Activated CD8-positive, alpha-beta T cell treated with anti-CD3 and anti-CD28 coated beads for 36 hours (primary cell): ENCODE measurements around the gene TAC3. TPM values are rescaled to one million over a fixed set of nuclear protein-coding genes. Genes with fewer than 3 reads are reported as not detected.

Experiments
- ATAC-seq: fragments of 200-7000 bp; cut with Tn5 transposase; one replicate; pipeline ENCODE4 v1.10.0; 2021; ENCODE audit warnings: mild to moderate bottlenecking, moderate library complexity
- CTCF ChIA-PET: fragments of 350-600 bp; sonication (Branson Sonifier 250); formaldehyde crosslinking; loops from one replicate; lab custom pipeline; 2021; ENCODE audit warnings: antibody characterized with exemption; lab: Charles Lee
- POLR2A ChIA-PET: fragments of 350-600 bp; sonication (Branson Sonifier 250); formaldehyde crosslinking; loops from one replicate; lab custom pipeline; 2021; ENCODE audit warnings: antibody characterized with exemption; lab: Charles Lee
- DNase-seq: peaks from one replicate; pipeline ENCODE4 v3.0.0-alpha.2; 2020
- H3K27ac Mint-ChIP-seq: one replicate; pipeline ENCODE4 v1.8.0; 2021; ENCODE audit warnings: mild to moderate bottlenecking, mixed read lengths
- H3K27me3 Mint-ChIP-seq: one replicate; pipeline ENCODE4 v1.8.0; 2021; ENCODE audit warnings: mixed read lengths
- H3K36me3 Mint-ChIP-seq: one replicate; pipeline ENCODE4 v1.8.0; 2021; ENCODE audit warnings: low read depth, mixed read lengths
- H3K4me1 Mint-ChIP-seq: one replicate; pipeline ENCODE4 v1.8.0; 2021; ENCODE audit warnings: low read depth, mixed read lengths
- H3K4me3 Mint-ChIP-seq: one replicate; pipeline ENCODE4 v1.8.0; 2021; ENCODE audit warnings: mild to moderate bottlenecking, moderate library complexity, mixed read lengths
- H3K9me3 Mint-ChIP-seq: one replicate; pipeline ENCODE4 v1.8.0; 2021; ENCODE audit warnings: mixed read lengths
- CTCF ChIP-seq: fragments of 200-600 bp; IDR thresholded peaks from one replicate; pipeline ENCODE4 v1.8.0; 2022; ENCODE audit warnings: antibody characterized with exemption, mild to moderate bottlenecking
- intact Hi-C: fragments of 100-400 bp; cut with micrococcal nuclease; formaldehyde crosslinking; loops from one replicate; pipeline ENCODE4 v1.10.0; 2022
- total RNA-seq, 2 experiments: library from RNA; stranded (reverse); gene quantifications; one replicate each; pipeline ENCODE4 v1.2.3, GENCODE V29; 2021

Gene TAC3
- total RNA-seq, 2 experiments from 2014 or later, result 0.34 to 0.54 TPM

GRCh38 chr12:57044889-57045288, 28.6 kb upstream of the TAC3 start:
- intact Hi-C loops, result no loop called here

GRCh38 chr12:57044468-57044867, 28.1 kb upstream of the TAC3 start:
- H3K36me3 Mint-ChIP-seq, result no peaks in the 10 kb centered on the region
- intact Hi-C loops, result no loop called here
- POLR2A ChIA-PET, result no interaction called here
- no peak overlapping the region for H3K4me3 Mint-ChIP-seq
- TF ChIP-seq CTCF, result no peak
- CTCF ChIA-PET, result interaction anchor here (1.0 to 1.5 kb wide), 2 partner anchors 11 to 14 kb away, joined by 3 to 4 read pairs; no protein-coding TSS in a partner anchor
- no peak for ATAC-seq
- DNase-seq, result no peak
- H3K27me3 Mint-ChIP-seq, result no peaks in the 10 kb centered on the region
- H3K4me1 Mint-ChIP-seq, result peaks cover 31% of the 10 kb centered on the region
- H3K27ac Mint-ChIP-seq, result no peak overlapping the region
- no peaks in the 10 kb centered on the region for H3K9me3 Mint-ChIP-seq

More at GRCh38 chr12:57044889-57045288, 28.6 kb upstream of the TAC3 start:
- no peak for DNase-seq
- no peaks in the 10 kb centered on the region for H3K9me3 Mint-ChIP-seq
- no peak for ATAC-seq
- no peak overlapping the region for H3K27ac Mint-ChIP-seq
- POLR2A ChIA-PET, result no interaction called here
- H3K4me1 Mint-ChIP-seq, result peaks cover 31% of the 10 kb centered on the region
- no peak overlapping the region for H3K4me3 Mint-ChIP-seq
- CTCF ChIA-PET, result interaction anchor here (1.0 to 1.1 kb wide), 2 partner anchors 44 to 79 kb away, joined by 3 read pairs; no protein-coding TSS in a partner anchor
- no peaks in the 10 kb centered on the region for H3K27me3 Mint-ChIP-seq
- no peaks in the 10 kb centered on the region for H3K36me3 Mint-ChIP-seq
- no peak for TF ChIP-seq CTCF

DNA sequence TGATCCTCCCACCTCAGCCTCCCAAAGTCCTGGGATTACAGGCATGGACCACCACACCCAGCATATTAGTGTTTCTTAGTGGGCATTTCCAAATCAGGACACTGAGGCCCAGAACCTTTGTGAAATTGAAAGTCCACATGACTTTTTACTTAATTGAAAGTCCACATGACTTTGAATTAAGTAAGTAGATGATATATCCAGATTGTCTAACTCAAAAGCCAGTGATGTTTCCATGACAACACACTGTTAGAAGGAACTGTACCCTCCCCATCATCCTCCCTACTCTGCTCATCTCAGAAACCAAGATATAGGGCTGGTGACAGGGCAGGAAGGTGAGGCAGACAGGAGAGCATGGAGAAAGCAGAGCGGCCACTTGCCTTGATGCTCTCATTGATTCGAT, 26.4 kb upstream of the TAC3 start:
- no peak for ATAC-seq
- Mint-ChIP-seq H3K4me3 (no peak overlapping the region), H3K36me3 (no peaks in the 10 kb centered on the region), H3K9me3 (no peaks in the 10 kb centered on the region), H3K27me3 (peaks cover 2% of the 10 kb centered on the region), H3K27ac (no peak overlapping the region), H3K4me1 (peaks cover 20% of the 10 kb centered on the region)
- no peak for DNase-seq
- POLR2A ChIA-PET, result interaction anchor here (1.5 kb wide), 1 partner anchor 24 kb away, joined by 5 read pairs; no protein-coding TSS in a partner anchor
- CTCF ChIA-PET, result interaction anchor here (1.1 kb wide), 1 partner anchor 41 kb away, joined by 3 read pairs; no protein-coding TSS in a partner anchor
- no peak for TF ChIP-seq CTCF
- intact Hi-C loops, result no loop called here

DNA sequence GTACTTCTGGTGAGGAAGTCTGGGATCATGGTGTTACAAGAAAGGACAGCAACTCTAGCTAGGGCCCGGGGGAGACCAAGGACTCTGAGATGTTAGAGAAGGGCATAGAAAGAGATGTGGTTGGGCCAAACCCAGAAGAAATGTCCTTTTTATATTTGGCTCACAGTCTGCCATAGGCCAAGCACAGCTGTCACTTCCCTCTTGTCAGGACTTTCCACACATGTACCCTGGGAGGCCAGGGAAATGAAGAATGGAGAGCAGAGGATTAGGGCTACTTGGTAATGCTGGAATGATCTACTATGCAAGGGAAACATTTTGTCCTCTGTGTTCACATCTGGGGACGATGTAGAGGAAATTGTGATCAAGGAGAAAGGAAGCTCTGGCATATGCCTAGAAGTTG, 24.4 kb upstream of the TAC3 start:
- no peaks in the 10 kb centered on the region for H3K36me3 Mint-ChIP-seq
- H3K4me3 Mint-ChIP-seq, result no peak overlapping the region
- H3K27ac Mint-ChIP-seq, result no peak overlapping the region
- no peak for TF ChIP-seq CTCF
- ChIA-PET CTCF (interaction anchor here (1.0 to 2.9 kb wide), 10 partner anchors 9 to 135 kb away, joined by 3 to 9 read pairs (median 4); no protein-coding TSS in a partner anchor), POLR2A (interaction anchor here (1.4 kb wide), 1 partner anchor 13 kb away, joined by 3 read pairs; no protein-coding TSS in a partner anchor)
- H3K9me3 Mint-ChIP-seq, result no peaks in the 10 kb centered on the region
- peaks cover 2% of the 10 kb centered on the region for H3K27me3 Mint-ChIP-seq
- peaks cover 3% of the 10 kb centered on the region for H3K4me1 Mint-ChIP-seq
- DNase-seq, result no peak
- intact Hi-C loops, result no loop called here
- ATAC-seq, result no peak

GRCh38 chr12:57040211-57040610, 23.9 kb upstream of the TAC3 start:
- no peak for TF ChIP-seq CTCF
- Mint-ChIP-seq H3K9me3 (no peaks in the 10 kb centered on the region), H3K4me3 (no peak overlapping the region), H3K27me3 (peaks cover 2% of the 10 kb centered on the region), H3K27ac (no peak overlapping the region), H3K4me1 (peaks cover under 1% of the 10 kb centered on the region), H3K36me3 (no peaks in the 10 kb centered on the region)
- POLR2A ChIA-PET, result interaction anchor here (1.4 to 4.8 kb wide), 2 partner anchors 9 to 13 kb away, joined by 3 to 21 read pairs; partner anchors contain the start of gene MYO1A
- CTCF ChIA-PET, result interaction anchor here (1.0 to 2.9 kb wide), 8 partner anchors 9 to 136 kb away, joined by 3 to 9 read pairs (median 4); no protein-coding TSS in a partner anchor
- intact Hi-C loops, result no loop called here
- DNase-seq, result no peak
- ATAC-seq, result no peak
